ENCODE results near the gene SDF4. TPM values are rescaled to one million over a fixed set of nuclear protein-coding genes. Genes with fewer than 3 reads are reported as not detected.

Gene SDF4
- total and polyA plus RNA-seq, 11 donors, result 102 to 212 (median 120) TPM

- H3K9me3 ChIP-seq, result no peaks in the 10 kb centered on the region
- DNase-seq, result peak; percentile 95 to 98 (median 96)
- H3K4me1 ChIP-seq, result peaks cover 14 to 47% (median 38%) of the 10 kb centered on the region in 12 donors
- 0 to 1% (median 0%) methylated on average over 11 to 105 of the region's 105 CpGs for WGBS, 4 donors
- H3K27ac ChIP-seq, result peak within 1 kb of the TSS; percentile 41 to 96 (median 90)
- TF ChIP-seq POLR2A (IDR thresholded peaks at IDR 0.05) (peak in 1 of 2 donors; percentile 67), CTCF (IDR thresholded peaks at IDR 0.05) (peak in 5 of 12 donors; percentile 5 to 35 (median 24))
- intact Hi-C loops (cut with DNase I), result loop anchor here in 3 of 10 donors (1.0 to 5.0 kb wide), 3 partner anchors 41 to 157 kb away; partner anchors contain the start of genes B3GALT6 (in 3 of the 3), SDF4 (in 3 of the 3) and C1orf159 (in 1 of the 3)
- no peaks in the 10 kb centered on the region for H3K27me3 ChIP-seq
- ATAC-seq, result peak; percentile 95 to 98 (median 97)
- H3K4me3 ChIP-seq, result peak within 1 kb of the TSS; percentile 61 to 99 (median 94)
- H3K36me3 ChIP-seq, result peaks cover 0 to 10% (median under 1%) of the 10 kb centered on the region in 9 donors
Observed at GRCh38 chr1:1273512-1274298, 41.9 kb upstream of the SDF4 start, which contains the start of gene UBE2J2. UBE2J2 (minus strand) TSS chr1:1273854; CDS start chr1:1267992, 5,862 bp downstream.

- no peaks in the 10 kb centered on the region for H3K27me3 ChIP-seq
- DNase-seq (peak in 1 of 5 donors; percentile 68), ATAC-seq (no peak)
- WGBS, 4 donors, result 0% methylated on average over 7 to 31 of the region's 31 CpGs
- H3K9me3 ChIP-seq, result no peaks in the 10 kb centered on the region
- H3K27ac ChIP-seq, result peak overlapping the region; percentile 41 to 96 (median 88)
- peaks cover 0 to 15% (median 4%) of the 10 kb centered on the region in 9 donors for H3K36me3 ChIP-seq
- peaks cover 14 to 49% (median 38%) of the 10 kb centered on the region in 12 donors for H3K4me1 ChIP-seq
- intact Hi-C loops (cut with DNase I), result loop anchor here in 3 of 10 donors (1.0 to 5.0 kb wide), 3 partner anchors 40 to 157 kb away; partner anchors contain the start of genes B3GALT6 (in 3 of the 3), SDF4 (in 3 of the 3) and C1orf159 (in 1 of the 3)
- H3K4me3 ChIP-seq, result peak overlapping the region; percentile 61 to 99 (median 94)
- TF ChIP-seq POLR2A (IDR thresholded peaks at IDR 0.05) (no peak), CTCF (IDR thresholded peaks at IDR 0.05) (no peak)
Observed at GRCh38 chr1:1273209-1273511, 41.4 kb upstream of the SDF4 start.

GRCh38 chr1:1272341-1273208 lies 40.8 kb upstream of the SDF4 start:
- Histone ChIP-seq H3K9me3 (no peaks in the 10 kb centered on the region), H3K4me1 (peaks cover 14 to 49% (median 38%) of the 10 kb centered on the region in 12 donors), H3K36me3 (peaks cover 0 to 20% (median 7%) of the 10 kb centered on the region in 9 donors), H3K27me3 (no peaks in the 10 kb centered on the region), H3K27ac (peak overlapping the region in 10 of 12 donors; percentile 70 to 96 (median 88)), H3K4me3 (peak overlapping the region; percentile 61 to 99 (median 94))
- intact Hi-C loops (cut with DNase I), result loop anchor here in 3 of 10 donors (1.0 to 5.0 kb wide), 3 partner anchors 40 to 156 kb away; partner anchors contain the start of genes B3GALT6 (in 3 of the 3), SDF4 (in 3 of the 3) and C1orf159 (in 1 of the 3)
- DNase-seq (peak in 1 of 5 donors; percentile 64), ATAC-seq (no peak)
- TF ChIP-seq POLR2A (IDR thresholded peaks at IDR 0.05) (no peak), CTCF (IDR thresholded peaks at IDR 0.05) (no peak)
- 28 to 36% (median 34%) methylated on average over 34 to 43 of the region's 43 CpGs for WGBS, 4 donors

Data from heart left ventricle (tissue), 16 donors.